ENCODE data around the gene BDKRB2. TPM values are rescaled to one million over a fixed set of nuclear protein-coding genes. Genes with fewer than 3 reads are reported as not detected.

BDKRB2 gene
- total and polyA plus RNA-seq, 2 experiments from 2014 or later, result 12.4 to 14.4 TPM

DNA sequence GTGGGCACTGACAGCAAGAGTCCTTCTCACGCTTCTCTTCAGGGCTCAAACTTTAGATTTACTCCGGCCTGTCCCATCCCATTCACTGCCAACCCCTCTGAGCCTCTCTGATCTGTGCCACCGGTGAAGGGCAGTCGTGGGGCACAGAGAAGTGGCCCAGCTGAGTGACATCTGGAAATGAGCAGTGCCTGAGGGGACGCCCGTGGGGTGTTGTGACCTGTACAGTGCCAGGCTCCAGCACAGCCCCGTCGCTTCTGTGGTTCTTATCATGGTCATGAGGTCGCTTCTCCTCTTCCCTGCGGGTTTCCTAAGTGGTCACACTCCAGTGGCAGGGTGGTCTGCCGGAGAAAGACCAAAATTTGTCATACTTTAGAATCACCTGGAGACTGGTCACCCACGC, 4.1 kb downstream of the BDKRB2 start:
- 98 to 99% methylated on average over 11 to 12 of the region's 12 CpGs for WGBS, 2 experiments (ENCODE audit: low coverage in 1 of 2, low lambda C conversion rate in 2 of 2, missing lambda C conversion rate in 2 of 2)
- TF ChIP-seq EZH2phosphoT487 (IDR thresholded peaks at IDR 0.05; ENCODE audit: insufficient read depth, low read depth) (no peak), EZH2 (IDR thresholded peaks at IDR 0.05; ENCODE audit: insufficient read depth, poor library complexity, severe bottlenecking) (no peak)
- Histone ChIP-seq H3K9me2 (ENCODE audit: insufficient read depth) (no peaks in the 10 kb centered on the region), H3K27me3 (replicated peaks; ENCODE audit: insufficient read depth) (no peaks in the 10 kb centered on the region), H3K79me2 (ENCODE audit: insufficient read depth) (peaks cover 80% of the 10 kb centered on the region), H3K4me3 (no peak overlapping the region), H3K27ac (no peak overlapping the region), H2AFZ (no peak overlapping the region), H3K36me3 (ENCODE audit: low read depth) (peaks cover 3% of the 10 kb centered on the region; the same call in 1 of the 2 replicates), H4K20me1 (ENCODE audit: insufficient read depth) (no peaks in the 10 kb centered on the region), H3K4me2 (ENCODE audit: unreplicated experiment) (no peak overlapping the region), H3K4me1 (ENCODE audit: insufficient read depth) (peaks cover 25% of the 10 kb centered on the region; the same call in 1 of the 2 replicates), H3K9ac (no peak overlapping the region), H3K9me3 (ENCODE audit: low read depth) (no peaks in the 10 kb centered on the region), H3F3A (ENCODE audit: insufficient read depth) (no peaks in the 10 kb centered on the region)
- DNase-seq, result no peak
- in situ Hi-C loops (cut with MboI), result no loop called here

DNA sequence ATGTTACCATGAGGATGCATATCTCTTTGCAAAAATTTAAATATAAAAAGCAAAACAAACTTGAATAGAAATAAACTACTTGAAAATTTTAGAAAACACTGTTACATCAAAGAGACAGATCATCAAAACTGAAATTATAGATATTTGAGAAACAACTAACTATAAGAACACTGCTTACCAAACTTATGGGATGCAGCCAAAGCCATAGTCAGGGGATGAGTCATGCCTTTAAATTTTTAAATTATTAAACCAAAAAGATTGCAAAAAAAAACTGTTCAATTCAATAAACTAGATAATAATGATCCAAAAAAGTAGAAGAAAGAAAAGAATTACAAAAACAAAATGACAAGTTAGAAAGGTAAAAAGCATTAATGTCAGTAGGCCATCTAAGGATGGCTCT, 7.5 kb downstream of the BDKRB2 start:
- H3K4me3 ChIP-seq, result no peak overlapping the region
- no peak overlapping the region for H3K27ac ChIP-seq
- no peak overlapping the region for H3K9ac ChIP-seq
- no peak overlapping the region for H3K4me2 ChIP-seq (ENCODE audit: unreplicated experiment)
- no peak overlapping the region for H2AFZ ChIP-seq
- no peaks in the 10 kb centered on the region for H4K20me1 ChIP-seq (ENCODE audit: insufficient read depth)
- no peaks in the 10 kb centered on the region for H3K9me3 ChIP-seq (ENCODE audit: low read depth)
- H3K4me1 ChIP-seq (ENCODE audit: insufficient read depth), result peaks cover 15% of the 10 kb centered on the region
- peaks cover 53% of the 10 kb centered on the region for H3K79me2 ChIP-seq (ENCODE audit: insufficient read depth)
- no peaks in the 10 kb centered on the region for H3K27me3 ChIP-seq (replicated peaks; ENCODE audit: insufficient read depth)
- H3F3A ChIP-seq (ENCODE audit: insufficient read depth), result peaks cover 16% of the 10 kb centered on the region
- peak; percentile 48 for DNase-seq
- in situ Hi-C loops (cut with MboI), result no loop called here
- peaks cover 3% of the 10 kb centered on the region; the same call in 1 of the 2 replicates for H3K36me3 ChIP-seq (ENCODE audit: low read depth)
- H3K9me2 ChIP-seq (ENCODE audit: insufficient read depth), result no peaks in the 10 kb centered on the region
- no peak for TF ChIP-seq EZH2phosphoT487 (IDR thresholded peaks at IDR 0.05; ENCODE audit: insufficient read depth, low read depth)
- no peak for TF ChIP-seq EZH2 (IDR thresholded peaks at IDR 0.05; ENCODE audit: insufficient read depth, poor library complexity, severe bottlenecking)

DNA sequence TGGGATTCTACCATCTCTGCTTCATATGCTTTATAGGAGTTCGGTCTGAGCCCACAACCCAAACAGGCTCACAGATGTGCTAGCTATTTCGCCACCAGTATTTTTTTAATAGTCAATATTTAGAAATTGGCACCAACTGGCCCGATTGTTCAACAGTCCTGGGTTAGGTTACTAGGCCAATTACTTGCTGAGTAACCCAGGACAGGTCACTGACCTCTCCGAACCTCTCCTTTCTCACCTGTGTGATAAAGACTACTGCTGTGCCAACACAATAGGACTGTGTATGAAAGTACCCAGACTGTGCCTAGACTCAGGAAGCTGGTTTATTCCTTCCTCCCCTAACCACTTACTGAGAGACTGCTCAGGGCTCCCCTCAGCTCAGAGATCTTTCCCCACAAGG, 8.3 kb downstream of the BDKRB2 start:
- H3K36me3 ChIP-seq (ENCODE audit: low read depth), result peaks cover 3% of the 10 kb centered on the region; the same call in 1 of the 2 replicates
- no peak overlapping the region for H2AFZ ChIP-seq
- no peaks in the 10 kb centered on the region for H4K20me1 ChIP-seq (ENCODE audit: insufficient read depth)
- H3K4me1 ChIP-seq (ENCODE audit: insufficient read depth), result peaks cover 13% of the 10 kb centered on the region
- no peak for TF ChIP-seq EZH2phosphoT487 (IDR thresholded peaks at IDR 0.05; ENCODE audit: insufficient read depth, low read depth)
- TF ChIP-seq EZH2 (IDR thresholded peaks at IDR 0.05; ENCODE audit: insufficient read depth, poor library complexity, severe bottlenecking), result no peak
- H3K4me2 ChIP-seq (ENCODE audit: unreplicated experiment), result no peak overlapping the region
- H3F3A ChIP-seq (ENCODE audit: insufficient read depth), result peaks cover 16% of the 10 kb centered on the region
- H3K79me2 ChIP-seq (ENCODE audit: insufficient read depth), result peaks cover 45% of the 10 kb centered on the region
- no peaks in the 10 kb centered on the region for H3K27me3 ChIP-seq (replicated peaks; ENCODE audit: insufficient read depth)
- H3K9ac ChIP-seq, result no peak overlapping the region
- H3K9me2 ChIP-seq (ENCODE audit: insufficient read depth), result no peaks in the 10 kb centered on the region
- no peak for DNase-seq
- H3K4me3 ChIP-seq, result no peak overlapping the region
- in situ Hi-C loops (cut with MboI), result no loop called here
- H3K27ac ChIP-seq, result no peak overlapping the region
- 98% methylated on average over 4 of the region's 4 CpGs for WGBS, 2 experiments (ENCODE audit: low coverage in 1 of 2, low lambda C conversion rate in 2 of 2, missing lambda C conversion rate in 2 of 2)
- H3K9me3 ChIP-seq (ENCODE audit: low read depth), result no peaks in the 10 kb centered on the region

DNA sequence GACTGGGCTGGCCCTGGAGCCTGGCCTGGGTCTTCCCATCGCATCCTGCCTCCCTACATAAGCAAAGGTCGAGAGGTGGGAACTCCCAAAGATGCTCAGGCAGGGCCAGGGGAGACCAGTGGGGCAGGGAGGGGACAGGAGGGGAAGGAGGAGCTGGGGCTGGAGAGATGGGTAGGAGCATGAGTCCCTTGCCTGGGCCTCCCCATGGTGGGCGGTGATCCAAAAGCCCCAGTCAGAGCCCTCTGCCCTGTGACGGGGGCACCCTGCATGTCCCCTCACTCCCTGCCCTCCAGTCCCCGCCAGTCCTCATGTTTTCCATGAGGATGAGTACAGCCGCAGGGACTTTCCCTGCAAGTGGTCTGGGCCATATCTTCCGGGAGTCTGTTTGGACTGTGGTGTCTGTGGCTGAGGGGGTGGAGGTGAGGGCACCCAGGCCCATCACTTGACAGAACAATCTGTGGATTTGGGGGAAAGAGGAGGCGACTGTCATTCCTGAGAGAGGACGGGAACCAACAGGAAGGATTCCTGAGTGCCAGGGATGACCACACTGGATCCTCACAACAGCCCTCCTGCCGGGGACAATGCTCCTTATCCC, 9.3 kb downstream of the BDKRB2 start:
- no peak for TF ChIP-seq EZH2phosphoT487 (IDR thresholded peaks at IDR 0.05; ENCODE audit: insufficient read depth, low read depth)
- TF ChIP-seq EZH2 (IDR thresholded peaks at IDR 0.05; ENCODE audit: insufficient read depth, poor library complexity, severe bottlenecking), result no peak
- H3K4me2 ChIP-seq (ENCODE audit: unreplicated experiment), result no peak overlapping the region
- peaks cover 38% of the 10 kb centered on the region for H3K79me2 ChIP-seq (ENCODE audit: insufficient read depth)
- no peaks in the 10 kb centered on the region for H3K9me2 ChIP-seq (ENCODE audit: insufficient read depth)
- peaks cover 13% of the 10 kb centered on the region for H3K4me1 ChIP-seq (ENCODE audit: insufficient read depth)
- no peaks in the 10 kb centered on the region for H3K9me3 ChIP-seq (ENCODE audit: low read depth)
- in situ Hi-C loops (cut with MboI), result no loop called here
- no peak overlapping the region for H3K27ac ChIP-seq
- no peak overlapping the region for H3K9ac ChIP-seq
- 93 to 99% methylated on average over 10 of the region's 10 CpGs for WGBS, 2 experiments (ENCODE audit: low coverage in 1 of 2, low lambda C conversion rate in 2 of 2, missing lambda C conversion rate in 2 of 2)
- H2AFZ ChIP-seq, result no peak overlapping the region
- peaks cover 16% of the 10 kb centered on the region for H3F3A ChIP-seq (ENCODE audit: insufficient read depth)
- H3K4me3 ChIP-seq, result no peak overlapping the region
- no peak for DNase-seq
- H3K27me3 ChIP-seq (replicated peaks; ENCODE audit: insufficient read depth), result no peaks in the 10 kb centered on the region
- H3K36me3 ChIP-seq (ENCODE audit: low read depth), result peaks cover 3% of the 10 kb centered on the region; the same call in 1 of the 2 replicates
- H4K20me1 ChIP-seq (ENCODE audit: insufficient read depth), result no peaks in the 10 kb centered on the region

All from GM23248 (cell line).